ENCODE results near the gene ALPK1.

GRCh38 chr4:112322866-112323265, 25.7 kb downstream of the ALPK1 start:
- no peak for TF ChIP-seq GATA2 (IDR thresholded peaks at IDR 0.05; ENCODE audit: low read depth, low read length)
- no peak for TF ChIP-seq GATA3 (IDR thresholded peaks at IDR 0.05; ENCODE audit: low read depth, low read length)

Measured in SH-SY5Y (cell line).